ENCODE data around the gene SH3GL1.

Gene SH3GL1

GRCh38 chr19:4396949-4397783 is 3.2 kb downstream of the SH3GL1 start:
- DNase-seq = no peak

GRCh38 chr19:4393947-4394590 is 6.3 kb downstream of the SH3GL1 start:
- DNase-seq = peak; percentile 41

GRCh38 chr19:4391701-4392483 is 8.5 kb downstream of the SH3GL1 start:
- DNase-seq = peak; percentile 48

GRCh38 chr19:4391306-4391693 is 9.0 kb downstream of the SH3GL1 start:
- DNase-seq = no peak

- DNase-seq = peak; percentile 38
These were observed 9.6 kb downstream of the SH3GL1 start for GRCh38 chr19:4390567-4391305.

GRCh38 chr19:4390017-4390566 is 10.3 kb downstream of the SH3GL1 start:
- peak; percentile 43 for DNase-seq

- DNase-seq = no peak
These were observed 10.8 kb downstream of the SH3GL1 start for GRCh38 chr19:4389511-4390016.

- no peak for DNase-seq
These were observed 11.3 kb downstream of the SH3GL1 start for GRCh38 chr19:4389064-4389375.

- DNase-seq = no peak
These were observed 11.8 kb downstream of the SH3GL1 start for GRCh38 chr19:4388337-4389063.

GRCh38 chr19:4386041-4386782 is 14.1 kb downstream of the SH3GL1 start:
- no peak for DNase-seq

GRCh38 chr19:4385291-4386040 is 14.9 kb downstream of the SH3GL1 start:
- no peak for DNase-seq

GRCh38 chr19:4380254-4380727 is 20.1 kb downstream of the SH3GL1 start:
- DNase-seq = no peak

- no peak for DNase-seq
These were observed 20.7 kb downstream of the SH3GL1 start for GRCh38 chr19:4379383-4380253.

GRCh38 chr19:4378886-4379285 is 21.5 kb downstream of the SH3GL1 start:
- no peak for DNase-seq

GRCh38 chr19:4376991-4377781 is 23.2 kb downstream of the SH3GL1 start:
- no peak for DNase-seq

GRCh38 chr19:4376671-4376990 is 23.7 kb downstream of the SH3GL1 start:
- no peak for DNase-seq

GRCh38 chr19:4376028-4376670 is 24.2 kb downstream of the SH3GL1 start:
- no peak for DNase-seq
